ENCODE measurements around the gene OR8B3.

- TF ChIP-seq, protein P1, sequence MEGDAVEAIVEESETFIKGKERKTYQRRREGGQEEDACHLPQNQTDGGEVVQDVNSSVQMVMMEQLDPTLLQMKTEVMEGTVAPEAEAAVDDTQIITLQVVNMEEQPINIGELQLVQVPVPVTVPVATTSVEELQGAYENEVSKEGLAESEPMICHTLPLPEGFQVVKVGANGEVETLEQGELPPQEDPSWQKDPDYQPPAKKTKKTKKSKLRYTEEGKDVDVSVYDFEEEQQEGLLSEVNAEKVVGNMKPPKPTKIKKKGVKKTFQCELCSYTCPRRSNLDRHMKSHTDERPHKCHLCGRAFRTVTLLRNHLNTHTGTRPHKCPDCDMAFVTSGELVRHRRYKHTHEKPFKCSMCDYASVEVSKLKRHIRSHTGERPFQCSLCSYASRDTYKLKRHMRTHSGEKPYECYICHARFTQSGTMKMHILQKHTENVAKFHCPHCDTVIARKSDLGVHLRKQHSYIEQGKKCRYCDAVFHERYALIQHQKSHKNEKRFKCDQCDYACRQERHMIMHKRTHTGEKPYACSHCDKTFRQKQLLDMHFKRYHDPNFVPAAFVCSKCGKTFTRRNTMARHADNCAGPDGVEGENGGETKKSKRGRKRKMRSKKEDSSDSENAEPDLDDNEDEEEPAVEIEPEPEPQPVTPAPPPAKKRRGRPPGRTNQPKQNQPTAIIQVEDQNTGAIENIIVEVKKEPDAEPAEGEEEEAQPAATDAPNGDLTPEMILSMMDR (conservative IDR thresholded peaks at IDR 0.05 in 1 of 2, IDR thresholded peaks at IDR 0.05 in 1 of 2; ENCODE audit: low read depth in 1 of 2, low read length in 2 of 2), result no peak
- TF ChIP-seq EZH2 (IDR thresholded peaks at IDR 0.05; ENCODE audit: low read length, missing control alignments), result no peak
These were observed 41.8 kb upstream of the OR8B3 start for GRCh38 chr11:124440608-124441007.
